NCI-H1417 (cell line): ENCODE results near the gene WFDC1.

Experiments
- DNase-seq, 3 experiments: peaks; one replicate each; lab custom pipeline; 2025; lab: John Stamatoyannopoulos, UW

Gene WFDC1, protein sequence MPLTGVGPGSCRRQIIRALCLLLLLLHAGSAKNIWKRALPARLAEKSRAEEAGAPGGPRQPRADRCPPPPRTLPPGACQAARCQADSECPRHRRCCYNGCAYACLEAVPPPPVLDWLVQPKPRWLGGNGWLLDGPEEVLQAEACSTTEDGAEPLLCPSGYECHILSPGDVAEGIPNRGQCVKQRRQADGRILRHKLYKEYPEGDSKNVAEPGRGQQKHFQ

DNA sequence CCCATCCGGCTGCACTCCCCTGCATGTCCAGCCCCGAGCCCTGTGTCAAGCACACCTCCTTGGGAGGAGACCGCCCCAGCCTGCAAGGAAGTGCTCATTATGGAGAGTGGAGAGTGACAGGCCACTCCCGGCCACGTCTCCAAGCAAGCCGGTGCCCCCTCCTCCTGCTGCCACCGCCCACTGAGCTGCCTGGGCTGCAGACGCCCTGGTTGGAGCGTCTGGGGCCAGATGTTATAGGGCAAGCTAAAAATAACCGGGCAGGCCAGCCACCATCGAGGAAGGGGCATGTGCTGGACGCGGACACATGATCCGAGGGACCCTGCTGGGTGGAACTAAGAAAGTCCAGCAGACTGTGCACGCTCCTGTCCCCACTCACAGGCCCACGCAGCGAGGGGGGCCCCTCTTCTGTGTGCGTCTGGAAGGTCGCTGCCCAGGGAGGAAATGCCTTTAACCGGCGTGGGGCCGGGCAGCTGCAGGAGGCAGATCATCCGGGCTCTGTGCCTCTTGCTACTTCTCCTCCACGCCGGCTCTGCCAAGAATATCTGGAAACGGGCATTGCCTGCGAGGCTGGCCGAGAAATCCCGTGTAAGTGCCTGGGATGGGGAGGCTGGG is at the start of gene WFDC1:
Gene WFDC1, plus strand, starts transcription at position 348 of the 612 bp plus-strand sequence. Its CDS starts 94 bp downstream, at position 442.
- peak in 2 of 3 experiments; percentile 34 to 58 for DNase-seq

DNA sequence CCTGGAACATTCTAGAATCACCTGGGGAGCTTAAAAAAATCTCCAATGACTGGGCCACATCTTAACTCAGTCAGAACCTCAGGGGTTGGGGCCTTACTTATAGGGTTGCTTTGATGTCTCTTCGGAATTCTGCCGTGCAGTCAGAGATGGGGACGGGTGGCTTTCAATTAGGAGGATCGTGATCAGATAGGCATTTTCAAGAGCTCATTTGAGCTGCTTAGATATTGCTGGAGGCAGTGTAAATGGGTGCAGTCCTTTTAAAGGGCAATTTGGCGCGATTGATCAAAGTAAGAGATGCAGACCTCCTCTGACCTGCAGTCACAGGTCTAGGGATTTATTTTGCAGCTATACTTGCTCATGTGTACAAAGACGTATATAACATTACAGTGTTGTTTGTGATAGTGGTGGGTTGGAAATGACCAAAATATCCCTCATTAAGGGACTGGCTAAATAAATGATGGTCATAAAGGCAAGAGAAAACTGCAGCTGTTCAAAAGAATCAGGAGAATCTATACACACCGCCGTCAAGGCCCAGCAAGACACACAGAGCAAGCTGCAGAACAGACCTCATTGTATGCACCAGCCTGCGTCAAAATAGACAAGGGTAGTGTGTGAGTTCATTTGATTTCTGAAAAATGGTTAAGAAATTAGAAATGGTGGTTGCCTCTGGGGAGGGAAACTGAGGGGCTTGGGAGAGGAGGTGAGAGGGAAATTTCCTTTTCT is 48.6 kb upstream of the WFDC1 start:
- no peak for DNase-seq

DNA sequence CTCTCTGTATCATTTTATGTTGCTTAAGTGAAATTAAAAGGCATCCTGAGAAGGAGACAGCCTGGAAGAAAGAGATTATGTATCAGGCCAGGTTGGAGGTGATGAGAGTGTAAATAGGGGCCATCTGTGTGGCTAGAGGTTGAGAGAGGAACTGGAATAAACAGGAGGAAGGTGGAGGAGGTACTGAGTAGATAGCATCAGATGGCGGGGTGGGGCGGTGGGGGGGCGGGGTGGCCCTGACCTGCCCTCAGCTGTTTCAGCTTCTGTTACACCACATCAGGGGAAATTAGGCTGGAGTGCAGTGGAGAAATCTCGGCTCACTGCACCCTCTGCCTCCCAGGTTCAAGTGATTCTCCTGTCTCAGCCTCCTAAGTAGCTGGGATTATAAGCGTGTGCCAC is 48.0 kb upstream of the WFDC1 start:
- DNase-seq, result no peak

DNA sequence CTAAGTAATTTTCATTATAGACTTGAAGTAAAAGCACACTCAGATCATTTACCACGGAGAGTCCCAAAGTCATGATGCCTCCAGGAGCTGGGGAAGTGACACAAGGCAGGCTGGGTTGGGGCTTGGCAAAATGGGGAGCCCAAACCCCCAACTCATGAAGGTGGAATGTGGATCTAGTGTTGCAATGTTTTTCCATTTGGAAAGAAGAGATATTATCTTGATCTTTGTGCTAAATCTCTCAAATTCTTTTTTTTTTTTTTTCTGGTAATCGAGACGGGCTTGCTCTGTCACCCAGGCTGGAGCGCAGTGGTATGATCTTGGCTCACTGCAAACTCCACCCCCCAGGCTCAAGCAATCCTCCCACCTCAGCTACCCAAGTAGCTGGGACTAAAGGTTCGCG is 47.3 kb upstream of the WFDC1 start:
- DNase-seq, result no peak

DNA sequence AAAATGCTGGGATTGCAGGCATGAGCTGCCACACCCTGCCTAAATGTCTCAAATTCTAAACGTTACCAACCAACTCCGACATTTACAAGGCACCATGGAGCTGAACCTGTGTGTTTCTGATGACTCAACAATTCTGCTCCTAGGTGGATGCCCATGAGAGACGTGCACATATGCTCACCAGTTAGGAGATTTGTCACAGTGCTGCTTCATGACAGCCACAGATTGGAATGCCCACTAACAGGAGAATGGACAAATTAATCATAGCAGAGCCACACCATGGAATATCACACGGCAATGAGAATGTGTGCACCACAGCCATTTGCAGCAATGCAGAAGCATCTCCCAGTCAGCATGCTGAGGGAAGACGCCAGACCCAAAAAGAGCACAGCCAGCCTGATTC is 46.8 kb upstream of the WFDC1 start:
- no peak for DNase-seq

DNA sequence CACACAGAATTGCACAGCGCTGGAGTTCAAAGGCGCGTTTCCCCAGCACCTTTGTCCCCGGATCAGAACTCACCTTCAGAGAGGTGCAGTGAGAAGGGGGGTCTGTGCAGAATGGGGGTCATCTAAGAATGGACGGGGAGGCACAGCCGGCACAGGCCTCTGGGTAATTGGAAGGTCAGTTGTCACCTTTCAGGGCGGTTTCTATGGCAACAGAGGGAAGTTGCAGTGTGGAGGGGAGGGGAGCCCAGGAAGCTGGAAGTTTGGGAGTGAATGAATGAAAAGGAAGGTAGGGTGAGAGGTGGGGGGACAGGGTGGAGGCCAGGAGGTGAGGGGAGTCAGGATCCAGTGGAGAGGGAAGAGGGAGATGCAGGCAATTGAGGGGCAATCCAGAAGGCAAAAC is 42.5 kb upstream of the WFDC1 start:
- DNase-seq, result no peak

DNA sequence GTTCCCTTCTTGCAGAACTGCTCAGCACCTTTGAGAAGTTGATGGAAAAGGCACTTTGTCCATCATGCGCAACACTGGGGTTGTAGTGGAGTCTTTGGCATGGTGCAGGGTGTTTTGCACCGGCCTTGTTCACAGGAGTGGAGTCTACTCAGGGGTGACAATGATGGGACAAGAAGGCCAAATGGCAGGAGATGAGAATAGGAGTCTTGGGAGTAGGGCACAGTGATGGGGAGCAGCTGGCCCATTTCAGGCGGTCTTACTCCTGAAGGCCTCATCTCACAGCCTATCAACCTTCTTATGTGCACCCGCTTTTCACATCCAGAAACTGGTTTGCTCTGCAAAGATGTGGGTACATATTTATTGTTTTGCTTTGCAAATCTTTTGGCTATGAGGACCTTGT is 41.5 kb upstream of the WFDC1 start:
- DNase-seq, result no peak

DNA sequence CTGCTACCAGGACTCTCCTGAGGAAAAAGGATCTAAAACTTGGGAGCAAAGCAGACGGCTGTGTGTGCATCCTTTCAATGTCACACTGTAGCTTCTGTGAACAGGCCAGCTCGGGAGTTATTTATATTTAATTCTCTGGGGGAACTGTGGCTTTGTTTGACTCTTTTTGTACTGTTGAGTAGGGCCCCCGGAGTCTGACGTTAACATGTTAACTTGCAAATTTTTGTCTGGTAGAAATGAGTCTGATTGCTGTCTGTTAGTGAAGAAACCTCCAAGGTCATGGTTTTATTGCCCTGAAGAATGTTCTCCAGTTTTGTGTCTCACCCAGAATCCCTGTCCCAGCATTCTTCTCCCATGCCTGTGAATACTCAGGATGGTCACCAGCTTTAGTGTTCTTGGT is 40.6 kb upstream of the WFDC1 start:
- no peak for DNase-seq

DNA sequence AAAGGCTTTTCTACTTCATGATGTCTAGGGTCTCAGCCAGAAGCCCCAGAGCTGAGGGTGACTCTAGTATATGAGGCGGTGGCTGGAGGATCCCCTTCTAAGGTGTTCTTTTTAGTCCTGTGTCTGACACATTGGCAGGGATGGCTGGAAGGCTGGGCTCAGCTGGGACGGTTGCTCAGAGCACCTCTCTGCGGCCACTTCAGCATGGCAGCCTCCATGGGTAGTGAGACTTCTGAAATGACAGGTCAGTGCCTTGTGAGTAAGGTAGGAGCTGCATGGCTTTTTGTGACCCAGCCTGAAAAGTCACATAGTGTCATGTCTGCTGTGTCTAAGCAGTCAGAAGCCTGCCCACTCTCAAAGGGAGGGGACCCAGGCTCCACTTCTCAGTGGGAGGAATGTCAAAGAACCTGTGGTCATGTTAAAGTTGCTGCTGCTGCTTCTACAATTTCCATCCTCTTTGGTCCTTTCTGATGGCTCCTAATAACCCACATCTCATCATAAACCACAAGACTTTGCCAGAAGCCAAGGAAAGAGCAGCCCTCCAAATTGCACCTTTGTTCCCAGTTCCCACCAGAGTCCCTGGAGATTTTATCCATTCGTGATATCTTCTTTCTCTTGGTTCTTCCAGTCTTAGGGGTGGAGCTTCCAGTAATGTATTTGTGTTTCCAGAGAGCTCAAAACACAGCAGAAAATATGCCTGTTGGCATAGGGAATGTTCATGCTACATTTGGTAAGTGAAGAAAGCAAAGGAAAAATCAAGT is 39.4 kb upstream of the WFDC1 start:
- no peak for DNase-seq

DNA sequence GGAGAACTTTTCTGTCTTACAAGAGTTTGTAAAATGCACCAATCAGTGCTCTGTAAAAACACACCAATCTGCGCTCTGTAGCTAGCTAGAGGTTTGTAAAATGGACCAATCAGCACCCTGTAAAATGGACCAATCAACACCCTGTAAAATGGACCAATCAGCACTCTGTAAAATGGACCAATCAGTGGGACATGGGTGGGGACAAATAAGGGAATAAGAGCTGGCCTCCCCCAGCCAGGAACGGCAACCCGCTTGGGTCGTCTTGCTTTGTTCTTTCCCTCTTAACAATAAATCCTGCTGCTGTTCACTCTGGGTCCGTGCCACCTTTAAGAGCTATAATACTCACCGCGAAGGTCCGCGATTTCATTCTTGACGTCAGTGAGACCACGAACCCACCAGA is 36.4 kb upstream of the WFDC1 start:
- no peak for DNase-seq

DNA sequence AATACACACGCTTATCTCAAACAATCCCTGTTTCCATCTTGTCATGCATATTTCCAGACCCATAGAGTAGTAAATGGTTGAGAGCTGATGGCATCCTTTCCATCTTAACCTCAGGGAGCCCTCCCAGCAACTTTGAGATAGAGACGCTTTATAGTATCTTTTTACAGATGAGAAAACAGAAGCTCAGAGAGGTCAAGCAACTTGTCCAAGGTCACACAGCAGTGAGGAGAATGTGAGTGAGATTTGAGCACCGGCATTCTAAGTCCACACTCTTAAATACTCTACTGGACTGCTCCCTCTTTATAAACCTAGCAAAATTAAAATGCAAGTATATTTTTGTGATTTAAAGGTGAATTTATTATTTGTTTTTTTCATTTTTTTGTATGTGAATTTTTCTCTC is 35.0 kb upstream of the WFDC1 start:
- no peak for DNase-seq

DNA sequence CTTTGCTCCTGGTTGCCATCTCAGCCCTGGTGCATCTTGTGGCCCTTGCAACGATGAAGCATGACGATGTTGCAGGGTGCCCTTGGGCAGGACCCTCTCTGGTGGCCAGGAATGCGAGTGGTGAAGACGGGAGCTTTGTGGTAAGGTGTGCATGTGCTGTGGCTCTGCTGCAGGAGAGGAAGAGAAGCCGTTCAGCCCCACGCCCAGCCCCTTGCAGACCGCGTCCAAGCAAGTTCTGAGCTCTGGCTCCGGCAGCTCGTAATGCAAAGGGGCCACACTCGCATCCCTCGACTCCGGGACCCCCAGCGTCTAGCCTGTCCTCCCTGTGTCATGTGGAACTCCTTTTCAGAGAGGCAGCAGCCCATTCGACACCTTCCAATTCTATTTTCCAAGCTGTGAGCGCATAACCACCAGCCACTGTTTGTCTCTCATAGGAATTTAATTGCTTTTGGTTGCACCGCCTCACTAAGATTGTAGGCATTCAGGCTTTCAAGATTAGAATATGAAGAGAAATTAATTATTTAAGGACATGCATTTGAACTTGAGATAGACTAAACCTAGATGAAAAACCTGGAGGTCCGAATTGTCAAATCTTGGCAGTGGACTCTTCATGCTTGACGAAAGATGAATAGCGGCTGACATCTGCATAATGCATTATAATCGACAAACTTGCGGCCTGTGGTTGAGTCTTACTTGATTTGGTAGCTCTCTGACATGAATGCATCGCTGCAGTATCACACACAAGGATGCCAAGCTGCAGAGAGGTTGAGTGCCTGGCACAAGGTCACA is 33.7 kb upstream of the WFDC1 start:
- DNase-seq, result no peak

DNA sequence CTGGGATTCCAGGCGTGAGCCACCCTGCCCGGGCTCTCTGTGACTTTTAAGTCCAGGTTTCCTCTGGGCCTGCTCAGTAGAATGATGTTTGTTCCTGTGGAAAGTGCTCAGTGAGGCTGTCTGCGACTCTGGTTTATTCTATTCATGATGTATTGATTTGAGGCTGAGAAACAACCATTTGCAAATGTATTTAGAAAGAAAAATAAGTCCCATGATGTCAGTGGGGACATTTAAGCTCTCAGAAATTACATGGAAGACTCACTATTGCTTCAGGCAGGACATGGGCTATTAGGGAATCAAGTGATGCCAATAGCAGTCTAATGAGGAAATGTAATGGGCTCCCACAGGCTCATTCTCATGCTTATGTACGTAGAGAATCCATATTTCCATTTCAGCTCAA is 32.6 kb upstream of the WFDC1 start:
- DNase-seq, result no peak

DNA sequence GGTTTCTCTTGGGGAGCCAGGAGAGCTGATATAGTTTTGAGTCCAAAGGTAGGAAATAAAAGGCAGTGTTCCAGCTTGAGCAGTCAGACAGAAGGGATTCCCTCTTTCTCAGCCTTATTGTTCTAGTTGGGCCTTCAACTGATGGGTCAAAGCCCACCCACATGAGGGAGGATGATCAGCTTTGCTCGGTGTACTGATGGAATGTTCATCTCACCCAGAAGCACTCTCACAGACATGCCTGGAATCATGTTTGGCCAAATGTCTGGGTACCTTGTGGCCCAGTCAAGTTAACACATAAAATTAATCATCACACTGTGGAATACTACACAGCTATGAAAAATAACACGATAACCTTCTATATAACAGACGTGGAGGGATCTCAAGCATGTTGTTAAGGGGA is 31.7 kb upstream of the WFDC1 start:
- DNase-seq, result no peak

DNA sequence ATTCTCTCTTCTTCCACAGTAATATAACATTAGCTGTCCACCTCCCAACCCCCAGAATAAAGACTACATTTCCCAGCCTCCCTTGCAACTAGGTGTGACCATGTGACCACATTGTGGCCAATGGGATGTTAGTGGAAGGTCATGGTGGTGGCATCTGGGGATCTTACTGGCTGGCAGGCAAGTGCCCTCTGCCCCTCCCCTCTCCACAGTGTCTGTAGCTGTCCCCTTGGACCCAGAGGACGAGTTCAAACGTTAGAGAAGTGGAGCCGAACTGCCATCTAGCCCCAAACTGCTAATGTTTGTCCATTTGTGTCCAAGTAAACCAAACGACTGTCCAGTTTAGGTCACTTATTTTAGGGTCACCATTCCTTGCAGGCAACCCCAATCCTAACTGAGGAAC is 28.2 kb upstream of the WFDC1 start:
- DNase-seq, result peak; percentile 1 to 36 (median 34)

DNA sequence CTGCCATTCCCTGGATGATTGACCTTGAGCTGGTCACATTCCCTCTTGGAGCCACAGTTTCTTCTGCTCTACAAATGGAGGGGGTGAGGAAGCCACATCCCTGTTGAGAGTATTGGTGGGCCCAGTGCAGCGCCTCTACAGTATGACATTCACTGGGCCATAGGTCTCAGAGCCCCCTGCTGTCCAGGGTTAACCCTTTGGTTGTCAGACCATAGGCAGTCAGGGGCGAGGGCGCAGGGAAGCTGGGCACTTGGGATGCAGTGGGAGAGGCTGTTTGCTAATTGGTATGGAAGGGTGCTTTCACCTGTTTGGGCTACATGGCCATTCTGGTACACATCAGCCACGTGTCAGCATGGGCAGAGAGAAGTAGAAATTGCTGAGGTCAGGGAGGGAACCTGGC is 27.3 kb upstream of the WFDC1 start:
- no peak for DNase-seq

DNA sequence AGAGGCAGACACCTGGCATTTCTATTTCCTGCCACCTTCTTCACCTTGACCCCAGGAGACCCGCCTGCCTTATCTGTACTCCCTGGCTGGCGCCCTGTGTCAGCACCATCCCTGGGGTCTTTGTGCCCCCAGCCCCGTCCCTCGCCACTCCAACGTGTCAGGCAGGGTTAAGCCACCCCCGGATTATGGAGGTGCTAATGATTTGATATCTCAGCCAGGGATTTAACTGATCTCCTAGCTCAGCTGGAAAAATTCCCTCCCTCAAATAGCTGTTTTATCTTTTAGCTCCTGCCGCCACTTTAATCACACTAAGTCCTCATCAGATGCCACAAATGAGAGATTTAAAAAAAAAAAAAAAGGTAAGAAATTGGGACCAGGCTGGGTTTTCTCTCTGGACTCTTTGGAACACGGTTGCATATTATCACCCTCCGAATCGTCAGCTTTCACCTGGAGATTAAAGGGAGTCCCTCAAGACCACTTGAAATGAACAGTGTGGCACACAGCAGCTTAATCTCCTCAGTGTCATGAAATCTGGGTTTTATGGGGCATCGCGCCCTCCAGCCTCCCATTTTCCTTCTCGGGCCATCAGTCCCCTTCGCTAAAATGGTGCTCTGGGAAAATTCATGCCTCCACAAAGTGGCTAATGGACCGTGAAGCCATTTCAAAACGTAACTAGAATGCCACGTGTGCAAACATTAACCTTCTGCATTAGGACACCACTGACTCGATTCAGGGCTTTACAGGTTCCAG is 26.2 kb upstream of the WFDC1 start:
- peak in 2 of 3 experiments; percentile 29 to 42 for DNase-seq

DNA sequence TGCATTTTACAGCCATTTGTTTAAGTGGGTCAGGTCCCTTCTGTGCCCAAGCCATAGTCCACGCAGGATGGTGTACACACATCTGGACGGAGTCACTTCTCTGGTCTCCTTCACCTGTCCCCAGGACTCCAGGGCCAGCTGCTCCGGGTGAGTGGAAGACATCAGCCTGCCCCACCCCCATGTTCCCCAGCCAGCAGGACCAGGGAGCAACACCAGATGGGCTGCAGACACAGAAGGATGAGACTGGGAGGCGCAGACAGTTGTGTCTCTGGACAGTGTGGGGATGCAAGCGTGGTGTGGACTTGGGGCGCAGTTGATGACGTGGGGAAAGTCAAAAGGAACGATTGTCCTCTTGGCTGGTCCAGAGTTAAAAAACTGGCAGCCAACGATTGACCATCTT is 24.6 kb upstream of the WFDC1 start:
- no peak for DNase-seq

DNA sequence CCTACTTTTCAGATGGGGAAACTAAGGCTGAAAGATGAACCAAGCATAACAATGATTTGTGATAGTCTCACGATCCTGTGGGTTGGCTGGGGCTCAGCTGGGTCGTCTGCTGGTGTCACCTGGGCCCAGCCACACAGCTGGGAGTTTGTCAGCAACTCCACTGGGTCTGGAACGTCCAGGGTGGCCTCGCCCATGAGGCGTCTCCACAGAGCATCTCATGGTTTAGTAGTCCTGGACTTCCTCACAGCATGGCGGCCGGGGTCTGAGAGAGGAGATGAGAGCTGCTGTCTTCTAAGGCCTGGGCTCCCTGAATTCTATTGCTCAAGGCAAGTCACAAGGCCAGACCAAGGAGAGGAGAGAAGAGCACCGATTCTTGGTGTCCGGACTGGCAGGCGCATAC is 24.1 kb upstream of the WFDC1 start:
- no peak for DNase-seq

DNA sequence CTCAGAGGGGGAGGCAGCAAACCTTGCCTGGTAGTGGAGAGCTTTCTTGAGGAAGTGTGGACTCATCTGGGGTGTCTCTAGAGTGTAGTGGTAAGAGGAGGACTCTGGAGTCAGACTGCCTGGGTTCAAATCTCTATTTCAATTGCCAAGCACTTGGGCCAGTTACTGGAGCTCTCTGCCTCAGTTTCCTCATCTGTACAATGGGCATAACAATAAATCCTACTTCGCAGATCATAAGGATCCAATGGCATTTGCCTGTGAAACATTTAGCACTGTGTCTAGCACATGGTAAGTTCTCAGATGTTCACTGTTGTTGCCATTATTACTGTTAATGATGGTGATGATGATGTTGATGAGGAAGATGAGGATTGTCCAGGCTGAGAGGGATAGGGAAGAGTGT is 23.6 kb upstream of the WFDC1 start:
- no peak for DNase-seq

DNA sequence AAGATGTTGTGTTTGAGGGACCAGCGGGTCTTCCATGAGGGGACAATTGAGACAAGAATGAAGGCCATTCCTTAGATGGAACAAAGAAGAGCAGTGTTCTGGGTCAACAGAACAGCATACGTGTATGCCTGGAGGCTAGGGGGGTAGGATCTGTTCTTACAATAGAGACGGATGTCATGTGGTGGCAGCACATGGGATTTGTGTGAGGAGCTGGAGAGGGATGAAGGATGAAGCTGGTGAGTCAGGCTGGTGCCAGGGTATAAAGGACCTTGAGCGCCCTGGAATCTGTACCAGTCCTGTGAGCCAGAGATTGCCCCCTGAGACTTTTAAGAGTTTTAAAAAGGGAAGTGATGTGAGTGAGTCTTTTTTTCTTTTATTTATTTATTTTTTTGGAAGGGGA is 22.8 kb upstream of the WFDC1 start:
- no peak for DNase-seq
